CD1c-positive myeloid dendritic cell (primary cell): ENCODE data around the gene RD3L.
"Not testable (repeated sequence)": the region's sequence is repeated elsewhere in the genome, so short reads cannot be mapped to it uniquely, and the experiment has no call there.

ENCODE experiments used
- DNase-seq: peaks from one replicate; pipeline ENCODE4 v3.0.0-alpha.2; 2016; ENCODE audit errors: extremely low spot score

RD3L gene

GRCh38 chr14:103928011-103928890 is 14.1 kb downstream of the RD3L start, which contains the start of gene TDRD9:
Gene TDRD9, plus strand, starts transcription at chr14:103928456. Its CDS starts 54 bp downstream, at chr14:103928510.
- DNase-seq: no peak

GRCh38 chr14:103927566-103927965 is 14.8 kb downstream of the RD3L start:
- DNase-seq: no peak

- no peak for DNase-seq
Observed at GRCh38 chr14:103925316-103925715, 17.0 kb downstream of the RD3L start.

- no peak for DNase-seq
Observed at GRCh38 chr14:103923863-103924262, 18.5 kb downstream of the RD3L start.

GRCh38 chr14:103921855-103922200 is 20.5 kb downstream of the RD3L start:
- not testable (repeated sequence) for DNase-seq

GRCh38 chr14:103920981-103921854 is 21.1 kb downstream of the RD3L start:
- DNase-seq: peak; percentile 97

GRCh38 chr14:103916636-103917262 is 25.6 kb downstream of the RD3L start:
- no peak for DNase-seq

- no peak for DNase-seq
Observed at GRCh38 chr14:103915616-103916015, 26.7 kb downstream of the RD3L start.

GRCh38 chr14:103910984-103911383 is 31.3 kb downstream of the RD3L start:
- no peak for DNase-seq

- peak; percentile 89 for DNase-seq
Observed at GRCh38 chr14:103910262-103910935, 31.9 kb downstream of the RD3L start.

- DNase-seq: no peak
Observed at GRCh38 chr14:103909531-103910261, 32.6 kb downstream of the RD3L start.

- DNase-seq: no peak
Observed at GRCh38 chr14:103908580-103908979, 33.7 kb downstream of the RD3L start.

- DNase-seq: peak; percentile 24
Observed at GRCh38 chr14:103905842-103906456, 36.4 kb downstream of the RD3L start.

GRCh38 chr14:103904493-103905107 is 37.7 kb downstream of the RD3L start:
- DNase-seq: no peak

- no peak for DNase-seq
Observed at GRCh38 chr14:103899833-103900232, 42.5 kb downstream of the RD3L start.

GRCh38 chr14:103899316-103899715 is 43.0 kb downstream of the RD3L start:
- peak; percentile 17 for DNase-seq

GRCh38 chr14:103898711-103899110 is 43.6 kb downstream of the RD3L start:
- DNase-seq: no peak

- DNase-seq: no peak
Observed at GRCh38 chr14:103898204-103898603, 44.1 kb downstream of the RD3L start.

- no peak for DNase-seq
Observed at GRCh38 chr14:103897075-103897947, 45.0 kb downstream of the RD3L start.
